GM19397 (cell line): ENCODE measurements around the gene ZNF254.
"Not testable (repeated sequence)": the region's sequence is repeated elsewhere in the genome, so short reads cannot be mapped to it uniquely, and the experiment has no call there.

Experiments used
- ATAC-seq: cut with Tn5 transposase; IDR thresholded peaks from one replicate; pipeline ENCODE4 v1.9.1; 2021; ENCODE audit warnings: mild to moderate bottlenecking, moderate library complexity; ENCODE audit not compliant: unreplicated experiment

ZNF254 gene

DNA sequence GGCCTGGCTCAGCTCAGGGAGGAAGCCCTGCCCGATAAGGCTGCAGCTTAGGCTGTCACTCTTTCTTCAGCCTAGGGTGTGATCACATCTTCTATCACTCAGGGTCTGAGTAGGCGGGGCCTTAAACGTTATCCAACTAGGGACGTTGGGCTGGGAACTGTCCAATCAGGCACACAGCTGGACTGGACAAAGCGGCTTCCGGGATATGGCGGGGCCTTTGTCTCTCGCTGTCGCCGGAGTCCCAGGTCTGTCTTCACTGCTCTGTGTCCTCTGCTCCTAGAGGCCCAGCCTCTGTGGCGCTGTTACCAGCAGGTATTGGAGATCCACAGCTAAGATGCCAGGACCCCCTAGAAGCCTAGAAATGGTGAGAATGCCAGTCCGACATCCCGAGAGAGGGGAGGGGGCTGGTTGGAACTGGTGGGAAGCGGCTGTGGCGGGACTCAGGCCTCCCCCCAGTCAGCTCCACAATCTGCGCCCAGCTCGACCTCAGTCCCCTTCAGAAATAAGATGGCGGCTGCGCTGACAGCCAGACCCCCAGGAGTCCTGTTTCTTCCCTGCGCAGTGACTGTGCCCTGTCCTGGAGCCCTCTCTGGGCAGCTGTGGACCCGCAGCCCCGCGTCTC lies at the start of gene ZNF254:
TSS of gene ZNF254 (plus strand) at position 214 of the 622 bp plus-strand sequence. CDS start at position 335, 121 bp downstream.
- peak; percentile 99 for ATAC-seq

DNA sequence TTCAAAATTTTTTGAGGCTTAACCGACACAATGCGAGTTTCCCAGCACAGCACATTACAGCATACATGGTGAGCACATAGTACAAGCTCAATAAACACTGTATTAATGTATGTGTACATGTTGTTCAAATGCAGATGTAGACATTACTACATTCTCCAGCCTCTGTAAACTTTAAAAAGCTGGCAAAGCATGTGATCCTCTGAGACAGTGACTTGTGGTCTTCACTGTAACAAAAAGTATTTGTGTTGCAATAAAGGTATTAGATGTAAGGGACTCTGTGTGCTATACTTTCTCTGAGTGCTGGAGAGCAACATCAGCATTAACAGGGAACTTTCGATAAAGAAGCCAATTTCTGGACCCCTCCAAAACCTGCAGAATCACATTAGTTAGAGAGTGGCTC lies 46.4 kb upstream of the ZNF254 start:
- ATAC-seq: no peak

DNA sequence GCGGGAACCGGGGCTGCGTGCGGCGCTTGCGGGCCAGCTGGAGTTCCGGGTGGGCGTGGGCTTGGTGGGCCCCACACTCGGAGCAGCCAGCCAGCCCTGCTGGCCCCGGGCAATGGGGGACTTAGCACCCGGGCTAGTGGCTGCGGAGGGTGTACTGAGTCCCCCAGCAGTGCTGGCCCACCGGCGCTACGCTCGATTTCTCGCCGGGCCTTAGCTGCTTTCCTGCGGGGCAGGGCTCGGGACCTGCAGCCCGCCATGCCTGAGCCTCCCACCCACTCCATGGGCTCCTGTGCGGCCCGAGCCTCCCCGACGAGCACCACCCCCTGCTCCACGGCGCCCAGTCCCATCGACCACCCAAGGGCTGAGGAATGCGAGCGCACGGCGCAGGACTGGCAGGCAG lies 45.7 kb upstream of the ZNF254 start:
- ATAC-seq: not testable (repeated sequence)

DNA sequence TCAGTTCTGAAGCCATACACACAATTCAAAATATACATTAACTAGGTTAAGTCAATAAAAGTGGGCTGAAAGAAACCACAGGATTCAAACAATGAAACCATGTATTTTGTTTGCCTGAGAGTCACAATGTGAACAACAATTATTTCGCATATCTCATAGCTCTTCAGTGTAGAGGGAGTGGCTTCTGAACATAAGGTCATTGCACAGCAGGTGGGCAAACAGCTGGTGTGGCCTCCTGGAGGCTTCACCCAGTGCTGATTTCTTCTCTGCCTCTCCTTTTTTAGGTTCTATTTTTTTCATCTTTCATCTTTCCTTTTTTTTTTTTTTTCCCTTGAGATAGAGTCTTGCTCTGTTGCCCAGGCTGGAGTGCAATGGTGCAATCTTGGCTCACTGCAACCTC lies 40.4 kb upstream of the ZNF254 start:
- ATAC-seq: no peak

DNA sequence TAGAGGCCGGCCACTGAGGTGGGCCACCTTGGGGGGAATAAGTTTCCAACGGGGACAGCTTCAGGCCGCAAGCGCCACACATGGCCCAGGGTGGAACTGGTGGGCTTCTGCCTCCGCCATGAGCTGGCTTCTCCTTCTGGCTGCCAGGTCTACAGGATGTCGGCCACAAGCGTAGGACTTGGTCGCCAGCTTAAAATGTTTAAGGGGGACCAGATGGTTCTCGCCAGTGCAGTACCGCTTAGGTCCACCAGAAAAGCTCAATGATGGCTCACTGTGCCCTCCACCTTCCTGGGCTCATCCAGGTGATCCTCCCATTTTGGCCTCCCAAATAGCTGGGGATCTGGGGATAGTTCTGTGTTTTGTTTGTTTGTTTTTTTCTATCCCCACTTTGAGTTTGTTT lies 38.7 kb upstream of the ZNF254 start:
- ATAC-seq: no peak

DNA sequence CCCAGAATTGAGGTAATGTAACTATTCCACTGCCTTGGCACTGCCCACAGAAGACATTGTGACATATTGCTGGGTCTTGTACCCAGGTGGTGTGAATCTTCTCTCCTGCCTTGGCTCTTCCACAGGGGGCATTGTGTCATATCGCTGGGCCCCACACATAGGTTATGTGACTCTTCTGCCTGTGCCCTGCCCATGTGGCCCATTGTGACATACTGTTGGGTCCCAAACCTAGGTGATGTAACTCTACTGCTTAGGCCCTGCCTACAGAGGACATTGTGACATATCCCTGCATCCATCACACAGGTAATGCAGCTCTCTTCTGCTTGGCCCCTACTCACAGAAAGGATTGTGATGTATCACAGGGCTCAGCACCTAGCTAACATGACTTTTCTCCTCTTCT lies 37.5 kb upstream of the ZNF254 start:
- no peak for ATAC-seq

DNA sequence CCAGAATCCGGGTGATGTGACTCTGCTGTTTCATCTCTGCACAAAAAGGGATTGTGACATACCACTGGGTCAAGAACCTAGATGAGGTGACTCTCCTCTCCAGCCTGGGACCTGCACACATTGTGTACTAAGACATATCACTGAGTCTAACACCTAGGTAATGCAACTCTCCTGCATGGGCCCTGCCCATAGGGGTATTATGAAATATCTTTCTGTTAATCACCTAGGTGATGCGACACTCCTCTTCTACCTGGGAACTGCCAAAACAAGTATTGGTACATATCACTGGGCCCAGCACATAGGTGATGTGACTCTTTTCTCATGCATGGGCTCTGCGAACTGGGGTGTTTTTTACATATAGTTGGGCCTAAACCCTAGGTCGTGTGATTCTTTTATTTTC lies 35.5 kb upstream of the ZNF254 start:
- no peak for ATAC-seq

DNA sequence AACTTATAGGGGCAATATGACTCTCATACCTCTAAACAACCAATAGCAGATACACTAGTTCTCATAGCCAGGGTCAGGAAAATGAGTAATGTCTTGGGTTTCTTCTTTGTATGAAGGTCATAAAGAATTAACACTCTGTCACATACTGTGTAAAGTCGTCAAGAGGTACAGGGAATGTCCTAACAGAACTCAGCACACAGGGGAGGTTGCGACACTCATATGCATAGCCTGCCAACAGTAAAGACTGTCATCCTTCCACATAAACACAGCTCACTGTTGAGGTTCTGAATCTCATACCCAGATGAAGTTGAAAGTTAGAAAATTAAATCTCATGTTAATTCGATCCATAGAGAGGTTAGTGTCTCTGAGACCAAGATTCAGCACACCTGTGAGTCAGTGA lies 34.2 kb upstream of the ZNF254 start:
- no peak for ATAC-seq

DNA sequence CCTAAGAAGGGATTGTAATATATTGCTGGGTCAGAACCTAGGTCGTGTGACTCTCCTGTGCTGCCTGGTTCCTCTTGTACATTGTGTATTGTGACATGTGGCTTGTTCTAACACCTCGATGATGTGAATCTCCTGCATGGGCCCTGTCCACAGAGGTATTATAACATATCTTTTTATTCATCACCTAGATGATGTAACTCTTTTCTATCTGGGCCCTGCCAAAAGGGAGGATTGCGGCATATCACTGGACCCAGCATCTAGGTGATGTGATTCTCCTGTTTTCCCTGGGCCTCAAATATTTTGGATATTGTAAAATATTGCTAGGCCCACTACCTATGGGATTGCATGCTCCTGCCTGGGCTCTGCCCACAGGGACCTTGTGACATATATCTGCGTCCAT lies 33.4 kb upstream of the ZNF254 start:
- ATAC-seq: no peak

DNA sequence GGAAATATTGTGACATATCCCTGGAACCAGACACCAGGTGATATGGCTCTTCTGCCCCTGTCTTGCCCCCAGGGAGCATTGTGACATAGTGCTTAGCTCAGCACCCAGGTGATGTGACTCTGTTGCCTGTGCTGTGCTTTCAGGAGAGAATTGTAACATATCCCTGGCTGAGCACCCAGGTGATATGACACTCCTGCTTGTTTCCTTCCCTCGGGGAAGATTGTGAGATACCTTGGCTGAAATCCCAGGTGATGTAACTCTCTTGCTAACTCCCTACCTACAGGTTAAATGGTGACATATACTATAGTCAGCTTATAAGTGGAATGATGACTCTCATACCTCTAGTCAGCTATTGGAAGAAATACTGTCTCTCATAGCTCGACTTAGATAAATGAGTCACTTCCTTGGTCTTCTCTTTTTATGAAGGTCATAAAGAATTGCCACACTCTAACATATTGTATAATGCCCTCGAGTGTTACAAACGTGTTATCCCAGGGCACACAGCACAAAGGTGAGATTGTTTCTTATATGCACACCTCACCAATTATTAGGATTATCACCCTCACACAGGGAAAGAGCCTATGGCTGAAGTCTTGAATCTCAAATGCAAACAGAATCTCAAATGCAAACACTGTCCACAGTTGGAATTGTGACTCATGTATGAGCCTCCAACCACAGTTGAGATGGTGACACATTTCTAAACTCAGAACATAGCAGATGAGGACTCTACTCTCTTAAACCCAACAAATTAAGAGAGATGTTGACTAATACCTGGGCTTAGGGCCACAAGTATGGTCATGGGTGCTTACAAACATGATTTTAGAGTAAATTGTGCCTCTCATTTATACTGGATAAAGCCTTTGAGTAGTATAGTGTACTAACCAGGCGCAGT lies 32.7 kb upstream of the ZNF254 start:
- ATAC-seq: no peak

DNA sequence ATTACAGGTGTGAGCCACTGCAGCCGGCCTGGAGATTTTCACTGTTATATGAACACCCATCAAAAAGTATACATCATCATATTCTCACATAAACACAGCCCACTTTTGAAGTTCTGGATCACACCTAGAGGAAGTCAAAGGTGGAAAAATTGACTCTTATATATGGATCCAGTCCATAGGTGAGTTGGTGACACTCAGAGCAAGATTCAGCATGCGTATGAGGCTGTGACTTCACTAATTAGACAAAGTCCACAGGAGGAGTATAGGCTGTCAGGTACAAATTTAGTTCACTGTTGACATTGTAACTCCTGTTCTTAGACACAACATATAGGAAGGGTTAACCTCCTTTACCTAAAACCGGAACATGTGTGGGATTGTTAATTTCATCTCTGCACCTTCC lies 31.4 kb upstream of the ZNF254 start:
- ATAC-seq: no peak

DNA sequence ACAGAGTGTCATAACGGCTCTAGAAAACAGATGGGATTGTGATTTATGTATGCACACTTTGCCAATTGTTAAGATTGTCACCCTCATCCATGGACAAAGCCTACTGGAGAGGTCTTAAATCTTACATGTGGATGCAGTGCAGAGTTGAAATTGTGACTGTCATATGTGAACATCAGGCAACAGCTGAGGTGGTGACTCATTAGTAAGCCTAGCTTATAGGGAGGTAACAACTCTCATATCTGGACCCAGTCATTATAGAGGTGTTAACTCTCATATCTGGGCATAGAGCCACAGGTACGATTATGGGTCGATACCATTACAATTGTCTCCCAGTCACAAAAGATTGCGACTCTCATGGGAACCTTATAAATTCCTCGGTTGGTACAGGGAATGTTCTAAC lies 29.8 kb upstream of the ZNF254 start:
- ATAC-seq: no peak

DNA sequence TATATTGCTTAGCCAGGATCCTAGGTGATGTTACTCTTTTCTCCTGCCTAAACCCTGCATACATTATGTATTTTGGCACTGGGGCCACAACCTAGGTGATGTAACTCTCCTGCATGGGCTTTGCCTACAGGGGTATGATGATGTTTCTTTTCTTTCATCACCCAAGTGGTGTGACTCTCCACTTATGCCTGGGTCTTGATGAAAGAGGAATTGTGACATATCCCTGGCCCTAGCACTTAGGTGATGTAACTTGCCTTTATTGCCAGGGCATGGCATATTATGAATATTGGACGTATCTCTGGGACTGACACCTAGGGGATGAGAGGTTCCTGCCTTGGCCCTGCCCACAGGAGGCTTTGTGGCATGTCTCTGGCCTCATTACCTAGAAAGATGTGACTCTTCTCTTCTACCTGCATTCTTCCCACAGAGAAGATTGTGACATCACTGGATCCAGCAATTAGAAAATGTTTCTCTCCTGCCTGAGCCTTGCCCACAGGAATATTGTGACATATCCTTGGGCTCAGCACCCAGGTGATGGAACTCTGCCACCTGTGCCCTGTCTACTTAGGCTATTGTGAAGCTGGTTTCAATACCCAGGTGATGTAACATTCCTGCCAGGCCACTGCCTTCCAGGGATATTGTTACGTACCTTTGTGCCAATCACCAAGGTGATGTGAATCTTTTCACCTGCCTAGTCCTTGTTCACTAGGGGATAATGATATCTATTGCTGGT lies 27.3 kb upstream of the ZNF254 start:
- ATAC-seq: no peak

DNA sequence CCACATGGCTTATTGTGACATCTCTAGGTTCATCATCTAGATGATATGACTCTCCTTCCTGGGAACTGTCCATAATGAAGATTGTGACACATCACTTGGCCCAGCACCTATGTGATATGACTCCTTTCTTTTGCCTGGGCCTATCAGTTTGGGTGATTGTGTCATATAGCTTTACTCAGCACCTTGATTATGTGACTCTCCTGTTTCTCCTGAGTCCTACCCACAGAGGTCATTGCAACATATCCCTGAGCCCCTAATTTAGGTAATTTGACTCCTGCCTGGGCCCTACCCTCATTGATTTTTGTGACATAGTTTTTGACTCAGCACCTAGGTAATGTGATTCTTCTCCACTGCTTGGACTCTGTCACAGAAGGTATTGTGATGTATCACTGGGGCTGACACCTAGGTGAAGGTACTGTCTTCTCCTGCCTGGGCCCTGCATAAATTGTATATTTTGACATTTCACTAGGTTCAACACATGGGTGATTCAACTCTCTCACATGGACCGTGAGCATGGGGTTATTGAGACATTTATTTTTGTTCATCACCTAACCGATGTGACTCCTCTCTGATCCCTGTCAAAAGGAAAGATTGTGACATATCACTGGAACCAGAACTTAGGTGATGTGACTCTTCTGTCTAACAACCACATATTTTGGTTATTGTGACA lies 26.2 kb upstream of the ZNF254 start:
- ATAC-seq: no peak

DNA sequence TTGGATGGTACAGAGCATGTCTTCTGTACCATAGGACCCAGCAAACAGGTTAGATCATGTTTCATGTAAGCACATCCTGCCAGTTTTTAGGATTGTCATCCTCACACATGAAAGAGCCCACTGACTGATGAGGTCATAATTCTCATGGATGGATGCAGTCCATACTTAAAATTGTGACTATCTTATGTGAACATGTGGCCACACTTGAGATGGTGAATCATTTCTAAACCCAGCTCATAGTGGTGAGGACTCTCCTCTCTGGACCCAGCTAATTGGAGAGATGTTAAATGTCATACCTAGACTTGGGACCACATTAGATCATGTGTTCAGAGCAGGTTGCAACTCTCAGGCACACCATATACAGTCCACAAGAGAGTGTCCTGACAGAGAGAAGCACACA lies 24.8 kb upstream of the ZNF254 start:
- no peak for ATAC-seq

DNA sequence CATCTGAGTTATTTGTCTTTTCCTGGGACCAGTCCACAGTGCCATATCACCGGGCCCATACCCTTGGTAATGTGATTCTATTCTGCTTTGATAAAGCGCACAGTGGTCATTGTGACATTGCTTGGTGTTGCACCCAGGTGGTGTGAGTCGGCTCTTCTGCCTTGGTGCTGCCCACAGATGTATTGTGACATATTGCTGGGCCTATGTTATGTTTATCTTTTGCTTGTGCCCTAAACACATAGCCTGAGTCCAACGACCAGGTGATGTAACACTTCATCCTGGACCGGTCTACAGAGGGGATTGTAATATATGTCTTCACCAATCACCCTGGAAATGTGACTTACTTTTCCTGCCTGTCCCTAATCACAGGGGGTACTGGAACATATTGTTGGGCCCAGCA lies 23.7 kb upstream of the ZNF254 start:
- no peak for ATAC-seq

DNA sequence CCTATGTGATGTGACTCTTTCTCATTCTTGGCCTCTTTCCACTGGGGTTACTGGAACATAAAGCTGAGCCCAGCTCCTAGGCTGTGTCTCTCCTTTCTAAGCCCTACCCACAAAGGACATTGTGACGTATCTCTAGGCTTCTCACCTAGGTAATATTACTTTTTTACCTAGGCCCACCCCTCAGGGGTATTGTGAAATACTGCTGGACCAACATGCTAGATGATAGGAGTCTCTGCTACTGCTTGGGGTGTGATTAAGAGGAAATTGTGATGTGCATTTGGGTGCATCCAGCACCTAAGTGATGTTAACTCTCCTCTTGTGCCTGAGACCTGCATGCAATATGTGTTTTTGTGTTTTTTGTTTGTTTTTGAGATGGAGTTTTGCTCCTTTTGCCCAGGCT lies 22.8 kb upstream of the ZNF254 start:
- ATAC-seq: no peak

DNA sequence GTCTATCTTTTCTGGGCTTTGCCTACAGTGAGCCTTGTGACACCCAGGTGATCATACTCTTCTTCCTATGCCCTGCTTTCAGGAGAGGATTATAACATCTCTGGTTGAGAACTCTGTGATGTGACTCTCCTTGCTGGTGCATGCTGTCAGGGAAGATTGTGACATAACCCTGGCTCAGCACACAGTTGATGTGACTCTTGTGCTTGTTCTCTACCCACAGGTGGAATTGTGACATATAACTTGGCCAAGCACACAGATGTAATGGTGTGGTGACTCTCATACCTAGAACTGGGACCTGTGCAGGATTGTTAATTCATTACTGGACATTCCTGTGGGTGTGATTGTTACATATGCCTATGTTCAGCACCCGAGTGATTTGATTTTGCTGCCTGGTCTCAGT lies 21.7 kb upstream of the ZNF254 start:
- ATAC-seq: no peak

DNA sequence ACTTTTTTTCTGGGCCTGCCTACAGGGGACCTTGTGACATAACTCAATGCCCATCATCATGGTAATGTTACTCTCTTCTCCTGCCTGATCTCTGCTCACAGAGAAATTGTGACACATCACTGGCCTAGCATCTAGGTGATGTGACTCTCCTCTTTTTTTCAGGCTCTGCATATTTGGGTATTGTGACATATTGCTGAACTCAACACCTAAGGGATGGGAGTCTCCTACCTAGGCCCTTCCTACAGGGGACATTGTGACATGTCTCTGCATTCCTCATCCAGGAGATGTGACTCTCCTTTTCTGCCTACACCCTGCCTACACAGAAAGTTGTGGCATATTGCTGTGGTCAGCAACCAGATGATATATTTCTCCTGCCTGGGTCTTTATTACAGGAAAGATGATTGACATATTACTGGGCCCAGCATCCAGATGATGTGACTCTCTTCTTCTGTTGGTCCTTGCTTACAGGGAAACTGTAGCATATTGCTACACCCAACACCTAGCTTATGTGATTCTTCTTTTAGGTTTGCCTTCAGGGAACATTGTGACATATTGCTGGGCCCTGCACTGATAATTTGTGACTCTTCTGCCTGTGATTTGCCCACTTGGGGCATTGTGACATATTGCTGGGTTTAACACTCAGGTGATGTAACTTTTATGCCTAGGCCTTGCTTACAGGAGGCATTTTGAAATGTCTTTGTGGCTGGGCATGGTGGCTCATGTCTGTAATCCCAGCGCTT lies 21.0 kb upstream of the ZNF254 start:
- ATAC-seq: no peak

DNA sequence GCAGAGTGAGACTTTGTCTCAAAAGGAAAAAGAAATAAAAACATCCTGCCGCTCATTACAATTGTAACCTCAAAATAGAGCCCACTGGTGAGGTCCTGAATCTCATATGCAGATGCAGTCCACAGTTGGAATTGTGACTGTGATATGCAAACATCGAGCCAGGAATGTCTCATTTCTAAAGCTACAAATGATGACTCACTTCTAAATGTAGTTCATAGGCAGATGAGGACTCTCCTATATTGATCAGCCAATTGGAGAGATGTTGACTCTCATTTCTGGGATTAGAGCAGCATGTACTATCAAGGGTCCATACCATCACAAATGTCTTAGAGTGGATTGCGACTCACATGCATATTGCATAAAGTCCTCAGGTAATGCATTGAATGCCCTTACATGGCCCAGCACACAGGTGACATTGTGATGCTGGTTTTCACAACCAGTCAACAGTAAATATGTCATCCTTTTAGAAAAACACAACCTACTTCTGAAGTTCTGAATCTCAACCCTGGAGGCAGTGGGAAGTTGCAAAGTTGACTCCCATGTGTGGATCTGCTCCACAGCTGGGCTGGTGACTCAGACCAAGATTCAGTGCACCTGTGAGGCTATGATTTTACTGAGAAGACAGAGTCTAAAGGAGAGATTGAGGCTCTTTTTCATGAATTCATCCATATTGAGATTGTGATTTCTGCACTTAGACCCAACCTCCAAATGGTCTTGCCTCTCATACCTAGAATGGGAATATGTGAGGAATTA lies 16.9 kb upstream of the ZNF254 start:
- no peak for ATAC-seq
